ENCODE data around the gene ESAM. TPM values are rescaled to one million over a fixed set of nuclear protein-coding genes. Genes with fewer than 3 reads are reported as not detected.

ESAM gene
- total and polyA plus RNA-seq, 2 of the 8 experiments (the other 6 are each of a cell fraction or from before 2014, with no cell fraction given) = 0.09 TPM; not detected in 1

- Histone ChIP-seq H3K18ac (ENCODE audit: extremely low read depth, low read length) (no peak overlapping the region), H2AFZ (ENCODE audit: low read length) (no peak overlapping the region), H3K27ac (ENCODE audit: low read depth, low read length) (no peak overlapping the region), H3K23me2 (ENCODE audit: low read depth, low read length) (peaks cover 19% of the 10 kb centered on the region), H3K4ac (replicated peaks; ENCODE audit: insufficient read length, low read depth, low read length) (no peak overlapping the region), H2BK15ac (ENCODE audit: low read length) (no peak overlapping the region), H3K27me3 (replicated peaks in 1 of 4; ENCODE audit: control insufficient read depth in 3 of 4, extremely low read depth in 1 of 4, insufficient read depth in 3 of 4, low read length in 3 of 4) (peaks cover 84 to 96% (median 93%) of the 10 kb centered on the region in 4 experiments), H2BK120ac (replicated peaks; ENCODE audit: low read depth, low read length) (no peak overlapping the region), H3K79me2 (ENCODE audit: control insufficient read depth in 1 of 2, insufficient read depth in 2 of 2, low read length in 2 of 2) (no peaks in the 10 kb centered on the region), H3K4me2 (ENCODE audit: insufficient read depth in 1 of 2, low read depth in 2 of 2, low read length in 2 of 2) (no peak overlapping the region), H2BK20ac (ENCODE audit: low read length) (no peak overlapping the region), H4K5ac (ENCODE audit: insufficient read length, low read depth, low read length) (no peak overlapping the region), H3K9ac (replicated peaks in 1 of 4; ENCODE audit: extremely low read depth in 1 of 4, low read depth in 3 of 4, low read length in 3 of 4) (no peak overlapping the region), H3K14ac (ENCODE audit: insufficient read length) (no peak overlapping the region), H4K91ac (replicated peaks; ENCODE audit: insufficient read length, low read length) (no peak overlapping the region), H4K8ac (ENCODE audit: extremely low read depth, insufficient read depth, low read length) (no peak overlapping the region), H2AK5ac (ENCODE audit: low read depth, low read length) (no peak overlapping the region), H2BK12ac (ENCODE audit: low read depth, low read length) (peak overlapping the region; percentile 52; the same call in 1 of the 2 replicates), H3K79me1 (ENCODE audit: low read depth, low read length) (no peaks in the 10 kb centered on the region), H2BK5ac (ENCODE audit: low read depth, low read length) (no peak overlapping the region), H3K4me3 (ENCODE audit: extremely low read depth in 1 of 4, insufficient read depth in 2 of 4, low read depth in 3 of 4, low read length in 4 of 4) (no peak overlapping the region), H3K9me3 (ENCODE audit: insufficient read depth in 2 of 2, low read depth in 1 of 2, low read length in 1 of 2) (no peaks in the 10 kb centered on the region), H3K23ac (ENCODE audit: insufficient read length) (no peak overlapping the region), H3K56ac (replicated peaks; ENCODE audit: insufficient read length, low read depth, low read length) (no peak overlapping the region), H3K36me3 (ENCODE audit: control insufficient read depth in 2 of 4, insufficient read depth in 4 of 4, low read length in 3 of 4) (no peaks in the 10 kb centered on the region), H4K20me1 (replicated peaks in 1 of 2; ENCODE audit: control insufficient read depth in 1 of 2, insufficient read depth in 2 of 2, low read length in 2 of 2) (peaks cover 14 to 26% of the 10 kb centered on the region in 2 experiments), H3K4me1 (replicated peaks in 1 of 4; ENCODE audit: control insufficient read depth in 3 of 4, insufficient read depth in 4 of 4, low read length in 3 of 4) (peaks cover 0 to 26% (median 12%) of the 10 kb centered on the region in 4 experiments; a peak in 6 of 7 replicates)
- FAIRE-seq (no peak), DNase-seq (ENCODE audit: low read depth in 1 of 2, low spot score in 2 of 2) (no peak)
- ChIA-PET CTCF (ENCODE audit: partially characterized antibody) (interaction anchor here (1.0 to 28.0 kb wide), 9 partner anchors 4 to 123 kb away, joined by 3 to 382 read pairs (median 7); partner anchors contain the start of genes ESAM, NRGN, ROBO3 and VSIG2), POLR2A (ENCODE audit: partially characterized antibody) (interaction anchor here (0.6 to 1.9 kb wide), 3 partner anchors 11 to 421 kb away, joined by 3 to 7 read pairs (median 4); partner anchors contain the start of gene ESAM)
- TF ChIP-seq EZH2 (IDR thresholded peaks at IDR 0.05; ENCODE audit: low read depth, low read length, severe bottlenecking) (peak; percentile 87), BCL11A (IDR thresholded peaks at IDR 0.05; ENCODE audit: low read depth in 2 of 2, low read length in 2 of 2) (no peak), RNF2 (IDR thresholded peaks at IDR 0.05; ENCODE audit: borderline replicate concordance, low read depth, low read length, missing control alignments, poor library complexity, severe bottlenecking) (peak; percentile 64), SUZ12 (IDR thresholded peaks at IDR 0.05; ENCODE audit: low read length) (peak; percentile 89)
- 19% methylated on average over 6 of the region's 6 CpGs; no CpG with 5 or more reads in 1 of the 2 experiments for WGBS, 2 experiments (ENCODE audit: extremely low coverage in 1 of 2, insufficient coverage in 1 of 2, insufficient read length in 1 of 2, insufficient replicate concordance in 2 of 2, low coverage in 1 of 2, low lambda C conversion rate in 2 of 2, missing lambda C conversion rate in 1 of 2)
Measured at GRCh38 chr11:124743050-124743449, 19.0 kb downstream of the ESAM start.
